HCT116 (cell line): ENCODE results near the gene IGFBP7. TPM values are rescaled to one million over a fixed set of nuclear protein-coding genes. Genes with fewer than 3 reads are reported as not detected.

Experiments used
- ATAC-seq: fragments of 200-7000 bp; cut with Tn5 transposase; 2 replicates; pipeline ENCODE4 v1.9.1; 2020; ENCODE audit warnings: mild to moderate bottlenecking, moderate library complexity
- BruUV-seq: library from RNA; stranded (reverse); fragments of 400-500 nt; replicated peaks from 2 replicates; lab custom pipeline; 2021; lab: Mats Ljungman, UMichigan
- CTCF ChIA-PET: fragments of 300-600 bp; sonication (Branson Sonifier 250); formaldehyde crosslinking; loops from one replicate; lab custom pipeline; 2021; ENCODE audit warnings: antibody characterized with exemption; lab: Charles Lee
- POLR2A ChIA-PET: fragments of 300-600, 350-600 bp; sonication (Branson Sonifier 250); formaldehyde crosslinking; loops from one replicate; lab custom pipeline; 2021; ENCODE audit warnings: antibody characterized with exemption; lab: Charles Lee
- RAD21 ChIA-PET, 2 experiments: fragments of 300-600 bp; sonication (Branson Sonifier 250); formaldehyde crosslinking; loops; one replicate each; lab custom pipeline; 2023; ENCODE audit warnings: low total read pairs in 2 of 2; ENCODE audit not compliant: uncharacterized antibody in 2 of 2, unreplicated experiment in 2 of 2, low non-redundant PET in 1 of 2; lab: Charles Lee
- DNase-seq: peaks from one replicate; pipeline ENCODE4 v3.0.0-alpha.2; 2010; ENCODE audit warnings: low read depth, low spot score
- H2AFZ ChIP-seq: fragments of 200-600 bp; shearing (Covaris generic), sonication (generic); 2 replicates; pipeline ENCODE4 v1.6.1; 2017; ENCODE audit warnings: low read depth, mixed run types, mixed read lengths, antibody characterized with exemption, low read length; ENCODE audit not compliant: poor library complexity, severe bottlenecking
- H3K27ac ChIP-seq: 2 replicates; pipeline ENCODE4 v1.5.1; 2012; ENCODE audit warnings: low read depth, low read length
- H3K27me3 ChIP-seq: fragments of 200-600 bp; sonication (generic); 2 replicates; pipeline ENCODE4 v1.6.1; 2016; ENCODE audit warnings: mixed run types, low read length, mixed read lengths; ENCODE audit not compliant: insufficient read depth
- H3K36me3 ChIP-seq, 2 experiments: fragments of 200-500 bp in 1 of 2; fragments of 200-600 bp in 1 of 2; sonication (Bioruptor generic) in 1 of 2; sonication (generic) in 1 of 2; 2 replicates each; pipeline versions ENCODE4 v1.5.1 to v1.6.1; 2014 to 2016; ENCODE audit warnings: low read length in 2 of 2, inconsistent platforms in 1 of 2, mixed read lengths in 1 of 2, mixed run types in 1 of 2; ENCODE audit not compliant: insufficient read depth in 2 of 2, control insufficient read depth in 1 of 2
- H3K4me1 ChIP-seq, 2 experiments: fragments of 200-600 bp in 1 of 2; sonication (generic) in 1 of 2; 2 replicates each; pipeline versions ENCODE4 v1.5.1 to v1.6.1; 2012 to 2017; ENCODE audit warnings: low read length in 2 of 2, inconsistent platforms in 1 of 2, mild to moderate bottlenecking in 1 of 2, mixed read lengths in 1 of 2, mixed run types in 1 of 2, moderate library complexity in 1 of 2; ENCODE audit not compliant: insufficient read depth in 2 of 2, control insufficient read depth in 1 of 2
- H3K4me2 ChIP-seq: fragments of 200-600 bp; sonication (generic); 2 replicates; pipeline ENCODE4 v1.6.1; 2017; ENCODE audit warnings: mixed run types, low read length, mixed read lengths
- H3K4me3 ChIP-seq, 2 experiments: fragments of 200-600 bp in 1 of 2; sonication (generic) in 1 of 2; replicated peaks in 1 of 2; 2 replicates each; pipeline ENCODE4 v1.5.1; 2011 to 2016; ENCODE audit warnings: low read length in 2 of 2, control low read depth in 1 of 2, low read depth in 1 of 2, mild to moderate bottlenecking in 1 of 2, mixed read lengths in 1 of 2, mixed run types in 1 of 2
- H3K79me2 ChIP-seq: fragments of 200-600 bp; sonication (generic); 2 replicates; pipeline ENCODE4 v1.6.1; 2017; ENCODE audit warnings: mild to moderate bottlenecking, mixed run types, low read length, moderate library complexity, mixed read lengths; ENCODE audit not compliant: insufficient read depth
- H3K9ac ChIP-seq: fragments of 200-600 bp; sonication (generic); 2 replicates; pipeline ENCODE4 v1.6.1; 2016; ENCODE audit warnings: low read length, mixed read lengths
- H3K9me2 ChIP-seq: fragments of 200-600 bp; sonication (generic), shearing (Covaris generic); 2 replicates; pipeline ENCODE4 v1.6.1; 2017; ENCODE audit warnings: mixed run types, mild to moderate bottlenecking, moderate library complexity; ENCODE audit not compliant: insufficient read depth
- H3K9me3 ChIP-seq, 2 experiments: fragments of 200-500 bp in 1 of 2; fragments of 200-600 bp in 1 of 2; sonication (Bioruptor generic) in 1 of 2; sonication (generic) in 1 of 2; 2 replicates each; pipeline ENCODE4 v1.6.1; 2014 to 2017; ENCODE audit warnings: low read length in 2 of 2, mixed read lengths in 2 of 2, inconsistent platforms in 1 of 2, low read depth in 1 of 2, mild to moderate bottlenecking in 1 of 2, mixed run types in 1 of 2, moderate library complexity in 1 of 2; ENCODE audit not compliant: control insufficient read depth in 1 of 2, insufficient read depth in 1 of 2
- H4K20me1 ChIP-seq: fragments of 200-600 bp; sonication (generic), shearing (Covaris generic); 2 replicates; pipeline ENCODE4 v1.6.1; 2017; ENCODE audit warnings: mixed run types, mild to moderate bottlenecking, moderate library complexity; ENCODE audit not compliant: insufficient read depth
- CBX3 ChIP-seq: IDR thresholded peaks from 2 replicates; pipeline ENCODE4 v1.6.1; 2012; ENCODE audit warnings: low read depth
- CEBPB ChIP-seq: IDR thresholded peaks from 2 replicates; pipeline ENCODE4 v1.6.1; 2012; ENCODE audit warnings: low read depth
- EGR1 ChIP-seq: IDR thresholded peaks from 2 replicates; pipeline ENCODE4 v1.6.1; 2012; ENCODE audit warnings: low read depth
- EZH2 ChIP-seq: fragments of 200-600 bp; sonication (generic); IDR thresholded peaks from 2 replicates; pipeline ENCODE4 v1.6.1; 2017; ENCODE audit warnings: antibody characterized with exemption, mixed run types
- EZH2phosphoT487 ChIP-seq: fragments of 200-600 bp; IDR thresholded peaks from 2 replicates; pipeline ENCODE4 v1.6.1; 2018; ENCODE audit warnings: antibody characterized with exemption, borderline replicate concordance
- POLR2A ChIP-seq: IDR thresholded peaks from 2 replicates; pipeline ENCODE4 v1.7.0; 2011; ENCODE audit warnings: borderline replicate concordance; ENCODE audit not compliant: insufficient read depth, insufficient read length; ENCODE audit errors: extremely low read depth
- RAD21 ChIP-seq: IDR thresholded peaks from 2 replicates; pipeline ENCODE4 v1.6.1; 2012; ENCODE audit warnings: low read depth, mild to moderate bottlenecking
- SIN3A ChIP-seq: IDR thresholded peaks from 2 replicates; pipeline ENCODE4 v1.6.1; 2012; ENCODE audit warnings: low read depth
- SP1 ChIP-seq: IDR thresholded peaks from 2 replicates; pipeline ENCODE4 v1.6.1; 2012; ENCODE audit warnings: low read depth
- YY1 ChIP-seq: IDR thresholded peaks from 2 replicates; pipeline ENCODE4 v1.6.1; 2011; ENCODE audit warnings: low read length, low read depth, moderate library complexity, mild to moderate bottlenecking; ENCODE audit not compliant: insufficient replicate concordance; ENCODE audit errors: extremely low read depth
- ZFX ChIP-seq: fragments of 450-650 bp; IDR thresholded peaks from 2 replicates; pipeline ENCODE4 v1.6.1; 2017
- ZNF274 ChIP-seq: fragments of 200-500 bp; sonication (Bioruptor generic); IDR thresholded peaks from 2 replicates; pipeline ENCODE4 v1.6.1; 2014; ENCODE audit warnings: mild to moderate bottlenecking, low read depth, low read length, inconsistent platforms
- intact Hi-C: fragments of 100-400 bp; cut with micrococcal nuclease; formaldehyde crosslinking; loops from 2 replicates; pipeline ENCODE4 v1.10.0; 2022
- total RNA-seq: library from RNA; stranded (reverse); gene quantifications from one replicate; pipeline ENCODE4 v1.2.1, GENCODE V29; 2021; ENCODE audit not compliant: unreplicated experiment
- TF ChIP-seq, protein P1 (sequence below): IDR thresholded peaks from 2 replicates; pipeline ENCODE4 v1.6.1; 2012
- TF ChIP-seq, protein P2 (sequence below), 3 experiments: fragments of 200-600 bp in 1 of 3; sonication (generic) in 1 of 3; IDR thresholded peaks in 2 of 3; conservative IDR thresholded peaks in 1 of 3; 2 replicates each; pipeline ENCODE4 v1.5.1; 2012 to 2017; ENCODE audit warnings: low read depth in 2 of 3, low read length in 2 of 3, antibody characterized with exemption in 1 of 3, borderline replicate concordance in 1 of 3, control low read depth in 1 of 3, mild to moderate bottlenecking in 1 of 3, mixed read lengths in 1 of 3, mixed run types in 1 of 3, moderate library complexity in 1 of 3; ENCODE audit not compliant: insufficient read depth in 1 of 3
- TF ChIP-seq, protein P3 (sequence below): IDR thresholded peaks from 2 replicates; pipeline ENCODE4 v1.6.1; 2011; ENCODE audit warnings: mild to moderate bottlenecking, low read length, moderate library complexity; ENCODE audit not compliant: insufficient replicate concordance; ENCODE audit errors: extremely low read depth

The IGFBP7 gene
- total RNA-seq, 1 experiment from 2014 or later = 0.91 TPM

DNA sequence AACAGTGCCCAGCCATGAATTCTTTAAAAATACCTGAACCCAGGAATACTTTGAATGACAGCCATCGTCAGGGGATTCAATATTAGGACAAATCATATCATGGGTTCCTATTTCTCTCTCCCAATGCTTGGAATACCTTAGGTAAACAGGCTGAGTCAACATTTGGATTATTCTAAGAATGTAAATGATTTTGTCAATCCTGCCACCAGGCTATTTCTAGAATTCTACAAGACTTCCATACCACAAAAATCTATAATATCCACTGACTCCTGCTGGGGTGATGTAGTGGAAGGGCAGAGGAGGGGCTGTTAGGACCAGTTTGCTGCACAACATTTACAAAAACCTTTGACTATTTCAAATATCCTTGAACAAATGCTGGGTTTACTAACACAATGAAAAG, 65.2 kb downstream of the IGFBP7 start:
- ChIA-PET POLR2A (no interaction called here), RAD21 (no interaction called here), CTCF (no interaction called here)
- BruUV-seq = no TSS peak
- Histone ChIP-seq H3K27me3 (peaks cover 12% of the 10 kb centered on the region), H3K9me2 (no peaks in the 10 kb centered on the region), H3K9ac (no peak overlapping the region), H3K4me2 (no peak overlapping the region), H3K4me3 (no peak overlapping the region), H3K27ac (no peak overlapping the region), H3K4me1 (no peaks in the 10 kb centered on the region), H3K9me3 (no peaks in the 10 kb centered on the region), H2AFZ (no peak overlapping the region), H4K20me1 (no peaks in the 10 kb centered on the region), H3K36me3 (no peaks in the 10 kb centered on the region), H3K79me2 (no peaks in the 10 kb centered on the region)
- intact Hi-C loops = no loop called here
- TF ChIP-seq SP1 = no peak
- TF ChIP-seq ZFX = no peak
- no peak for TF ChIP-seq YY1
- TF ChIP-seq, protein P1, sequence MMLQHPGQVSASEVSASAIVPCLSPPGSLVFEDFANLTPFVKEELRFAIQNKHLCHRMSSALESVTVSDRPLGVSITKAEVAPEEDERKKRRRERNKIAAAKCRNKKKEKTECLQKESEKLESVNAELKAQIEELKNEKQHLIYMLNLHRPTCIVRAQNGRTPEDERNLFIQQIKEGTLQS = no peak
- TF ChIP-seq, protein P2, sequence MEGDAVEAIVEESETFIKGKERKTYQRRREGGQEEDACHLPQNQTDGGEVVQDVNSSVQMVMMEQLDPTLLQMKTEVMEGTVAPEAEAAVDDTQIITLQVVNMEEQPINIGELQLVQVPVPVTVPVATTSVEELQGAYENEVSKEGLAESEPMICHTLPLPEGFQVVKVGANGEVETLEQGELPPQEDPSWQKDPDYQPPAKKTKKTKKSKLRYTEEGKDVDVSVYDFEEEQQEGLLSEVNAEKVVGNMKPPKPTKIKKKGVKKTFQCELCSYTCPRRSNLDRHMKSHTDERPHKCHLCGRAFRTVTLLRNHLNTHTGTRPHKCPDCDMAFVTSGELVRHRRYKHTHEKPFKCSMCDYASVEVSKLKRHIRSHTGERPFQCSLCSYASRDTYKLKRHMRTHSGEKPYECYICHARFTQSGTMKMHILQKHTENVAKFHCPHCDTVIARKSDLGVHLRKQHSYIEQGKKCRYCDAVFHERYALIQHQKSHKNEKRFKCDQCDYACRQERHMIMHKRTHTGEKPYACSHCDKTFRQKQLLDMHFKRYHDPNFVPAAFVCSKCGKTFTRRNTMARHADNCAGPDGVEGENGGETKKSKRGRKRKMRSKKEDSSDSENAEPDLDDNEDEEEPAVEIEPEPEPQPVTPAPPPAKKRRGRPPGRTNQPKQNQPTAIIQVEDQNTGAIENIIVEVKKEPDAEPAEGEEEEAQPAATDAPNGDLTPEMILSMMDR (IDR thresholded peaks at IDR 0.05 in 2 of 3, conservative IDR thresholded peaks at IDR 0.05 in 1 of 3; ENCODE audit: borderline replicate concordance in 1 of 3, insufficient read depth in 1 of 3, low read depth in 2 of 3, low read length in 2 of 3) = no peak
- no peak for TF ChIP-seq CEBPB
- TF ChIP-seq CBX3 = no peak
- no peak for TF ChIP-seq POLR2A
- TF ChIP-seq SIN3A = no peak
- TF ChIP-seq ZNF274 = no peak
- no peak for TF ChIP-seq EZH2
- no peak for TF ChIP-seq RAD21
- TF ChIP-seq EZH2phosphoT487 = no peak
- no peak for TF ChIP-seq EGR1
- TF ChIP-seq, protein P3, sequence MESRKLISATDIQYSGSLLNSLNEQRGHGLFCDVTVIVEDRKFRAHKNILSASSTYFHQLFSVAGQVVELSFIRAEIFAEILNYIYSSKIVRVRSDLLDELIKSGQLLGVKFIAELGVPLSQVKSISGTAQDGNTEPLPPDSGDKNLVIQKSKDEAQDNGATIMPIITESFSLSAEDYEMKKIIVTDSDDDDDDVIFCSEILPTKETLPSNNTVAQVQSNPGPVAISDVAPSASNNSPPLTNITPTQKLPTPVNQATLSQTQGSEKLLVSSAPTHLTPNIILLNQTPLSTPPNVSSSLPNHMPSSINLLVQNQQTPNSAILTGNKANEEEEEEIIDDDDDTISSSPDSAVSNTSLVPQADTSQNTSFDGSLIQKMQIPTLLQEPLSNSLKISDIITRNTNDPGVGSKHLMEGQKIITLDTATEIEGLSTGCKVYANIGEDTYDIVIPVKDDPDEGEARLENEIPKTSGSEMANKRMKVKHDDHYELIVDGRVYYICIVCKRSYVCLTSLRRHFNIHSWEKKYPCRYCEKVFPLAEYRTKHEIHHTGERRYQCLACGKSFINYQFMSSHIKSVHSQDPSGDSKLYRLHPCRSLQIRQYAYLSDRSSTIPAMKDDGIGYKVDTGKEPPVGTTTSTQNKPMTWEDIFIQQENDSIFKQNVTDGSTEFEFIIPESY = no peak
- DNase-seq = no peak
- no peak for ATAC-seq
